Hepatocyte (in vitro differentiated cells): ENCODE data around the gene TNFAIP2. TPM values are rescaled to one million over a fixed set of nuclear protein-coding genes. Genes with fewer than 3 reads are reported as not detected.

ENCODE experiments used
- DNase-seq: peaks from one replicate; pipeline ENCODE4 v3.0.0-alpha.2; 2016; ENCODE audit warnings: low spot score
- H2AFZ ChIP-seq: fragments of 200-600 bp; sonication (generic); 2 replicates; pipeline ENCODE4 v1.6.0; 2016; ENCODE audit warnings: antibody characterized with exemption, mild to moderate bottlenecking
- H3K27ac ChIP-seq: fragments of 200-600 bp; sonication (generic); 2 replicates; pipeline ENCODE4 v1.5.1; 2016; ENCODE audit warnings: mild to moderate bottlenecking
- H3K27me3 ChIP-seq: fragments of 200-600 bp; sonication (generic); 2 replicates; pipeline ENCODE4 v1.6.1; 2016
- H3K36me3 ChIP-seq: fragments of 200-600 bp; sonication (generic); replicated peaks from 2 replicates; pipeline ENCODE4 v1.5.1; 2016; ENCODE audit warnings: low read depth; ENCODE audit not compliant: insufficient read depth
- H3K4me1 ChIP-seq: fragments of 200-600 bp; sonication (generic); 2 replicates; pipeline ENCODE4 v1.5.1; 2016; ENCODE audit warnings: mild to moderate bottlenecking, moderate library complexity; ENCODE audit not compliant: insufficient read depth
- H3K4me2 ChIP-seq: fragments of 200-600 bp; sonication (generic); 2 replicates; pipeline ENCODE4 v1.6.0; 2016
- H3K4me3 ChIP-seq: fragments of 200-600 bp; sonication (generic); 2 replicates; pipeline ENCODE4 v1.5.1; 2016; ENCODE audit warnings: mild to moderate bottlenecking
- H3K79me2 ChIP-seq: fragments of 200-600 bp; sonication (generic); 2 replicates; pipeline ENCODE4 v1.6.0; 2017; ENCODE audit warnings: mild to moderate bottlenecking
- H3K9me2 ChIP-seq: fragments of 200-600 bp; sonication (generic); replicated peaks from 2 replicates; pipeline ENCODE4 v1.6.0; 2017; ENCODE audit warnings: mild to moderate bottlenecking; ENCODE audit not compliant: insufficient read depth
- H3K9me3 ChIP-seq: fragments of 200-600 bp; sonication (generic); 2 replicates; pipeline ENCODE4 v1.5.1; 2016; ENCODE audit warnings: low read depth, mild to moderate bottlenecking
- H4K20me1 ChIP-seq: fragments of 200-600 bp; sonication (generic); 2 replicates; pipeline ENCODE4 v1.6.0; 2016; ENCODE audit warnings: mild to moderate bottlenecking; ENCODE audit not compliant: insufficient read depth, poor library complexity, severe bottlenecking
- EZH2 ChIP-seq: fragments of 200-600 bp; sonication (generic); IDR thresholded peaks from 2 replicates; pipeline ENCODE4 v1.6.1; 2016; ENCODE audit warnings: antibody characterized with exemption, mild to moderate bottlenecking, borderline replicate concordance
- EZH2phosphoT487 ChIP-seq: fragments of 200-600 bp; sonication (generic); IDR thresholded peaks from one replicate; pipeline ENCODE4 v1.6.1; 2018; ENCODE audit warnings: antibody characterized with exemption, mild to moderate bottlenecking, low read depth, moderate library complexity; ENCODE audit not compliant: unreplicated experiment, severe bottlenecking
- WGBS: methylation state at CpG from one replicate; pipeline ENCODE4 v1.1.6; 2016; ENCODE audit warnings: low lambda C conversion rate; ENCODE audit errors: missing lambda C conversion rate; 5-methylcytosine and 5-hydroxymethylcytosine counted together
- polyA plus RNA-seq: library from polyadenylated mRNA; unstranded; fragments of >200 nt; fragmentation: Nextera tagmentation; extraction: Ambion mirVana; gene quantifications from 2 replicates; pipeline ENCODE4 v1.2.1, GENCODE V29; 2016
- total RNA-seq: library from RNA; depleted of rRNA; stranded (reverse); fragments of >200 nt; gene quantifications from 2 replicates; pipeline ENCODE4 v1.2.3, GENCODE V29; 2014
- TF ChIP-seq, protein P1 (sequence below): fragments of 200-600 bp; sonication (generic); IDR thresholded peaks from 2 replicates; pipeline ENCODE4 v1.5.1; 2016; ENCODE audit warnings: antibody characterized with exemption, mild to moderate bottlenecking; ENCODE audit not compliant: poor library complexity

Gene TNFAIP2
- total and polyA plus RNA-seq, 2 experiments from 2014 or later: 14.2 to 16.0 TPM

DNA sequence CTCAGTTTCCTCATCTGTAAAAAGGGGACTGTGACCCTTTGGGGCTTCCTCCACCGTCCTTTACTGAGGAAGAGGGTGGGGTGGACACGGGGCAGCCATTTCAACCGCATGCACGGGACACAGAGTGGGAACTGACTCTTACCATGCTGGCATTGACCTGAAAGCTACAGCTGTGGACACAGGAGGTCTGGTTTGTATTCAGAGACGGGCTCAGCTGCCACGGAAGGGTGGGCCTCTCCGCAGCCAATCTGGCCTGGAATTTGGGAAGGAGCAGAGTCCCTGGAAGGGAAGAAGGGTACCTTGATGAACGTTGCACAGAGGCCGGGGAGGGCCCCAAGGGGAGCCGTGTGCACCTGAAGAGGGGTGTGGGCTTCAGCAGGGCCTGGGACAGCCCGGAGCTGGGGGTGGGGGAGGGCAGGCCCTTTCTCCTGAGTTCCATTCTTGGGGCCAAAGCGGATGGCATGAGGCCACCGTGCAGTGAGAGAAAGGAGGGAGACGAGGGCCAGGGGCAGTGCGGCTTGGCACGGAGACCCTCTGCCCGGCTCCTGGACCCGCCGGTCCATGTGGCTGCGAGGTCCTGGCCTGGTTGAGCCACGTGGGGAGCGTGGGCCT, 14.5 kb downstream of the TNFAIP2 start:
- DNase-seq: no peak
- no peaks in the 10 kb centered on the region for H4K20me1 ChIP-seq
- H3K36me3 ChIP-seq: no peaks in the 10 kb centered on the region
- peaks cover 38% of the 10 kb centered on the region for H3K4me1 ChIP-seq
- H3K4me2 ChIP-seq: no peak overlapping the region
- peak overlapping the region; percentile 71 for H3K27ac ChIP-seq
- no peaks in the 10 kb centered on the region for H3K9me2 ChIP-seq
- no peak overlapping the region for H3K4me3 ChIP-seq
- no peaks in the 10 kb centered on the region for H3K79me2 ChIP-seq
- TF ChIP-seq, protein P1, sequence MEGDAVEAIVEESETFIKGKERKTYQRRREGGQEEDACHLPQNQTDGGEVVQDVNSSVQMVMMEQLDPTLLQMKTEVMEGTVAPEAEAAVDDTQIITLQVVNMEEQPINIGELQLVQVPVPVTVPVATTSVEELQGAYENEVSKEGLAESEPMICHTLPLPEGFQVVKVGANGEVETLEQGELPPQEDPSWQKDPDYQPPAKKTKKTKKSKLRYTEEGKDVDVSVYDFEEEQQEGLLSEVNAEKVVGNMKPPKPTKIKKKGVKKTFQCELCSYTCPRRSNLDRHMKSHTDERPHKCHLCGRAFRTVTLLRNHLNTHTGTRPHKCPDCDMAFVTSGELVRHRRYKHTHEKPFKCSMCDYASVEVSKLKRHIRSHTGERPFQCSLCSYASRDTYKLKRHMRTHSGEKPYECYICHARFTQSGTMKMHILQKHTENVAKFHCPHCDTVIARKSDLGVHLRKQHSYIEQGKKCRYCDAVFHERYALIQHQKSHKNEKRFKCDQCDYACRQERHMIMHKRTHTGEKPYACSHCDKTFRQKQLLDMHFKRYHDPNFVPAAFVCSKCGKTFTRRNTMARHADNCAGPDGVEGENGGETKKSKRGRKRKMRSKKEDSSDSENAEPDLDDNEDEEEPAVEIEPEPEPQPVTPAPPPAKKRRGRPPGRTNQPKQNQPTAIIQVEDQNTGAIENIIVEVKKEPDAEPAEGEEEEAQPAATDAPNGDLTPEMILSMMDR: no peak
- no peak for TF ChIP-seq EZH2
- no peak for TF ChIP-seq EZH2phosphoT487
- H3K27me3 ChIP-seq: no peaks in the 10 kb centered on the region
- H2AFZ ChIP-seq: no peak overlapping the region
- WGBS: 81% methylated on average over 18 of the region's 22 CpGs
- no peaks in the 10 kb centered on the region for H3K9me3 ChIP-seq

DNA sequence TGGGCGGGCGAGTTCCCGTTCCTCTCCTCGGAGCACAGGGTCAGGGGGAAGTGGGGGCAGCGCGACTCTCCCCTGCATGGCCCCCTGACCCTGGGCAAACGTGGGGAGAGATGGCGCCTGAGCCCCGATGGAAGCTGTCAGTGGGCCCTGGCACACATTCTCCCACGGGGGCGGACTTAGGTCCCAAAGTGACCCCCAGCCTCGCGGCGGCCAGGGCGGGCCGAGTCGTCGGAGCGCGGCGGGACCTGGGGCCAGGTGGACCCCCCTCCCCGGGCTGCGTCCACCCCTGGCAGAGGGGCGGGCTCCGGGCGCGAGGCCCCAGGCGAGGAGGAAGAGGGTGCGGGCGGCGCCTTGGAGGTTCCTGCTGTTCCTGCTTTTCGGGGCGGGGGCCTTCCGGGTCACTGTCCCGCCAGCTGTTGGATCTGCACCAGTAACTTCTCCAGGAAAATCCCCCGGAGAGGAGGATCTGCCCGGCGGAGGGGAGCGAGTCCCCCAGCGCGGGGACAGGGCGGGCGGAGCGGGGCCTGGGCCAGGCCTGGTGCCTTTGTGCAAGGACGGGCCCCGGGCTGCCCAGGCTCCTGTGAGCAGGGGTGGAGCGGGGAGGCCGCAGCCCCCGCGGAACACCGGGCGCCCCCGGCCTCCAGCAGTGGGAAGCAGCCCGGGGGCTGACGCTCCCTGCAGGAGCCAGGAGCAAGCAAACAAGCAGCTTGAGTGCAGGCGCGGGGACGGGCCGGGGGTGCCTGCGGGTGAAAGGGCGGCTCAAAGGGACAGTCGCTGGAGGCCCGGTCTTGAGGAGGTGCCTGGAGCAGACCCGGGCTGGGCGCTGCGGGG, 15.3 kb downstream of the TNFAIP2 start:
- Histone ChIP-seq H3K36me3 (no peaks in the 10 kb centered on the region), H3K79me2 (no peaks in the 10 kb centered on the region), H3K27ac (no peak overlapping the region), H3K27me3 (no peaks in the 10 kb centered on the region), H3K4me1 (peaks cover 37% of the 10 kb centered on the region), H2AFZ (peak overlapping the region; percentile 42), H3K4me3 (no peak overlapping the region), H3K9me3 (no peaks in the 10 kb centered on the region), H3K4me2 (peak overlapping the region; percentile 74), H3K9me2 (no peaks in the 10 kb centered on the region), H4K20me1 (no peaks in the 10 kb centered on the region)
- DNase-seq: no peak
- 75% methylated on average over 41 of the region's 66 CpGs for WGBS
- TF ChIP-seq EZH2: no peak
- TF ChIP-seq EZH2phosphoT487: no peak
- TF ChIP-seq, protein P1: no peak

DNA sequence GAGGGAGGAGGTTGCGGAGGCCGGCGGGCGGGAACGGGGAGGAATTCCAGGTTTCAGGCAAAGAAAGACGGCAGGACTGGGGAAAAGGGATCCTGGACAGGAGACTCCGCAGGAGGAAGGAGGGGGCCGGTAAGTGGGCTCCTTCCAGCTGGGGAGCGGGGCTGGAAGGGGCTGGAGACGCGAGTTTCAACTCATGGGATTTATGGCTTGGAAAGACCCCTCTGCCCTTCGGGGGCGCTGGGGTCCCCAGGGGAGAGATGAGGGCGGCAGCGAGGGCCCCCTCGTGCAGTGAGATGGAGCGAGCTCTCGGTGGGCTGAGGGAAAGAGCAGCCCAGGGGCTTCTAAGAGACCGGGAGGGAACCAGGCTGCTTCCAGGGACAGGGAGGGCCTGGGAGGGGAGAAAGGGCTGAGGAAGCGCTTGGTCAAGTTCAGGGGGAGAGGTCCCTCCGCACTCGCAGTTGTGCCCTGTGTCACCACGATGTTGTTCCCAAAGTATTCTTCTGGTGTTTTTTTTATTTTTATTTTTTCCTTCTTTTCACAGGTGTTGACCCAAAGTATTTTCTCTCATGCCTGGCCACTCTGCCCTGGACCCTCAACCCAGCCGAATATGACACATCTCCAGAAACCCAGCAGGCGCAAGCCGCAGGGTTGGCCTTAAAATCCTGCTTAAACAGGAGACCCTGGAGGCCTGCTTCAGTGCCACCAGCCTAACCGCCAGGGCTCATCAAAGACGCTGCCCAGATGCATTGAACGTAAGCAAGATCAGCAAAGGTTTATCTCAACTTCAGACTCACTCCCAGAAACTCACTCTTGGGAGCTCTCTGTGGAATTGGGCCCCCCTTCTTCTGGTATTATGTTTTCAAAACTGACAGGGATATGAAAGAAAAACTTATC, 16.1 kb downstream of the TNFAIP2 start:
- WGBS: 51% methylated on average over 19 of the region's 29 CpGs
- Histone ChIP-seq H3K4me2 (peak overlapping the region; percentile 74), H3K36me3 (no peaks in the 10 kb centered on the region), H3K9me2 (no peaks in the 10 kb centered on the region), H3K27me3 (no peaks in the 10 kb centered on the region), H3K9me3 (no peaks in the 10 kb centered on the region), H2AFZ (peak overlapping the region; percentile 42), H4K20me1 (no peaks in the 10 kb centered on the region), H3K4me3 (no peak overlapping the region), H3K4me1 (peaks cover 37% of the 10 kb centered on the region), H3K79me2 (no peaks in the 10 kb centered on the region), H3K27ac (no peak overlapping the region)
- TF ChIP-seq EZH2 (no peak), EZH2phosphoT487 (no peak)
- TF ChIP-seq, protein P1: no peak
- DNase-seq: no peak
